ENCODE results near the gene CCDC191. TPM values are rescaled to one million over a fixed set of nuclear protein-coding genes. Genes with fewer than 3 reads are reported as not detected.

The CCDC191 gene, protein sequence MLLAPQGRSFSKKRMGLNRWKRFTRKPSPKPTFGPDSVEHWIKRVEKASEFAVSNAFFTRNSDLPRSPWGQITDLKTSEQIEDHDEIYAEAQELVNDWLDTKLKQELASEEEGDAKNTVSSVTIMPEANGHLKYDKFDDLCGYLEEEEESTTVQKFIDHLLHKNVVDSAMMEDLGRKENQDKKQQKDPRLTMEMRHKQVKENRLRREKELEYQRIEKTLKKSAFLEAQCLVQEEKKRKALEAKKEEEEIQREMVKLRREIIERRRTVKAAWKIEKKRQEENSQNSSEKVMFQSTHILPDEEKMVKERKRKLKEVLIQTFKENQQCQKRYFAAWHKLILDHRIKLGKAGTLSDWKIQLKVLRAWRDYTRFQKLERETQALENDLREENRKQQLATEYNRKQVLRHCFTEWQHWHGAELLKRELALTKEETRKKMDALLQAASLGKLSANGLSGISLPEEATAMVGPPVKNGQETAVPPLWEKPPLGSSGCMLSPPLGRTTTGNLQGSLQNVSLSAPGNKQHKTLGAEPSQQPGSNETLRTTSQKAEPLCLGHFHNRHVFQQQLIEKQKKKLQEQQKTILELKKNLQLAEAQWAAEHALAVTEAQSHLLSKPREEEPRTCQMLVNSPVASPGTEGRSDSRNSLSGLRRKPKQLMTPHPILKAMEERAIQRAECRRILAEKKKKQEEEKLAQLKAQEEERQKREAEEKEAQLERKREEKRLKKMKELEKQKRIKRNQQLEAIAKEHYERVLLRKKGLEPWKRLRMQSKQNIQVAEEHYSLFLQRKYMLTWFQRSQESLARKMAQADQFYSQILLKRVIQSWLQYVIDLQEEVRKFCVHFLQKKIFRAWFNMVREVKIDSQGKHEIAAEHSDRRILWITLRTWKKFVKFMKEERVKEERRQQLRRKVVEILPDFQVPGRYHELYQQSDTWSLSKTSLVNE
- total RNA-seq = 8.6 TPM

DNA sequence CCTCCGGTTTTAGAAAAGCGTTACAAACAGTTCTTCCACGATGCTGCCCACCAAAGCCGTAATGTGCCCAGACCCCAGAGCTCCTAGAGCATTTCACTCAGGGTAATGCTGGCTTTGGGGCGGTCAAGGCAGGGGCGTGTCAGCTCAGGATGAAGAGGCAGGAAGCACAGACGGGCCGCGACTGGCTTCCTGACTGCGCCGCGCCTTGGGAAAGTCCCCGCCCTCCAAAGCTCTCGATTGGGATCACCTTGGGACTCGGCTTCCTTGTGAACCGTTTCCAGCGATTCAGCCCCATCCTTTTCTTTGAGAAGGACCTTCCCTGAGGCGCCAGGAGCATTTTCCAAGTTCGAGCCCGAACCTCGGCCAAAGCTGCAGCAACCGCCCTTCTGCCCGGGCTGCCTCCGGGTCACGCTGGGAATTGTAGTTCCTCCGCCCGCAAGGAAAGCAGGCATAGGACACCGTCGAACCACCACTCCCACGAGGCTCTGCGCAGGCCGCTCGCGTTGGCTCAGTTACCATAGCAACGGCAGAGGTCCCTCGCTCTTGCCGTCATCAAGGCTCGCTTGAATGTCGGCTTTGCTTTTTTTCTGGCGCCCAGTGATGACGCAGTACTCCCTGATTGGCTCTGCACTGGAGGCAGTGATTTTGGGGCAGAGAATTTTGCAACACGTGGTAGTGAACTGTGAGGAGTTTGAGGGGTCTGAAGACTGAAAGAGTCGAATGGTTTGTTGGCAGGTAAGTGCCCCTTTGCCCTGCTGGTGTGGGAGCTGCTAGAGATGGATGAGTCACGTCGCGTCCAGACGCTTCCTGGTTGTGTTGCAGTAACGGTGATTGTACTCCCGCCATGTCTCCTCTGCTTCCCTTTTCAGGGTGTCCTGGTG is at the start of gene CCDC191, which contains the start of gene QTRT2:
Gene CCDC191, minus strand, starts transcription at position 397 of the 881 bp plus-strand sequence. Its CDS starts 60 bp downstream, at position 337.
Gene QTRT2, plus strand, starts transcription at position 608 of the 881 bp plus-strand sequence. CDS start 8,521 bp downstream, outside the sequence.
- H3K27me3 ChIP-seq = no peaks in the 10 kb centered on the region
- H3K36me3 ChIP-seq = no peaks in the 10 kb centered on the region
- intact Hi-C loops (cut with DNase I) = no loop called here
- peak within 1 kb of the TSS; percentile 78 for H3K27ac ChIP-seq
- no peaks in the 10 kb centered on the region for H3K9me3 ChIP-seq
- peaks cover 35% of the 10 kb centered on the region for H3K4me1 ChIP-seq
- H3K4me3 ChIP-seq = peak within 1 kb of the TSS; percentile 62 to 65
- no peak for TF ChIP-seq POLR2A (IDR thresholded peaks at IDR 0.05)
- TF ChIP-seq, protein P1, sequence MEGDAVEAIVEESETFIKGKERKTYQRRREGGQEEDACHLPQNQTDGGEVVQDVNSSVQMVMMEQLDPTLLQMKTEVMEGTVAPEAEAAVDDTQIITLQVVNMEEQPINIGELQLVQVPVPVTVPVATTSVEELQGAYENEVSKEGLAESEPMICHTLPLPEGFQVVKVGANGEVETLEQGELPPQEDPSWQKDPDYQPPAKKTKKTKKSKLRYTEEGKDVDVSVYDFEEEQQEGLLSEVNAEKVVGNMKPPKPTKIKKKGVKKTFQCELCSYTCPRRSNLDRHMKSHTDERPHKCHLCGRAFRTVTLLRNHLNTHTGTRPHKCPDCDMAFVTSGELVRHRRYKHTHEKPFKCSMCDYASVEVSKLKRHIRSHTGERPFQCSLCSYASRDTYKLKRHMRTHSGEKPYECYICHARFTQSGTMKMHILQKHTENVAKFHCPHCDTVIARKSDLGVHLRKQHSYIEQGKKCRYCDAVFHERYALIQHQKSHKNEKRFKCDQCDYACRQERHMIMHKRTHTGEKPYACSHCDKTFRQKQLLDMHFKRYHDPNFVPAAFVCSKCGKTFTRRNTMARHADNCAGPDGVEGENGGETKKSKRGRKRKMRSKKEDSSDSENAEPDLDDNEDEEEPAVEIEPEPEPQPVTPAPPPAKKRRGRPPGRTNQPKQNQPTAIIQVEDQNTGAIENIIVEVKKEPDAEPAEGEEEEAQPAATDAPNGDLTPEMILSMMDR (IDR thresholded peaks at IDR 0.05) = no peak
- TF ChIP-seq POLR2AphosphoS5 (IDR thresholded peaks at IDR 0.05; ENCODE audit: insufficient read depth in 1 of 2, low read depth in 1 of 2) = peak; percentile 83 to 99
- peak; percentile 99 to 100 for DNase-seq (ENCODE audit: extremely low spot score in 2 of 2)

DNA sequence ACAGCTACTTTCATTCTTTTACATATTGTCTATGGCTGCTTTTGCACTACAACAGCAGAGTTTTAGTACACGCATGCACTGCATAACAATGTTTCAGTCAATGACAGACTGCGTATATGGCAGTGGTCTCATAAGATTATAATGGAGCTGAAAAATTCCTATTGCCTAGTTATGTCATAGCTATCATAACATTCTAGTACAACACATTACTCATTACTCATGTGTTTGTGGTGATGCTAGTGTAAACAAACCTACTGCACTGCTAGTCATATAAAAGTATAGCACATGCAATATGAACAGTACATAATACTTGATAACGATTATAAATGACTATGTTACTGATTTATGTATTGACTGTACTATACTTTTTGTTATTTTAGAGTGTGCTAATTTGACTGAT is 48.1 kb upstream of the CCDC191 start:
- no peaks in the 10 kb centered on the region for H3K27me3 ChIP-seq
- H3K4me1 ChIP-seq = no peaks in the 10 kb centered on the region
- no peaks in the 10 kb centered on the region for H3K36me3 ChIP-seq
- no peak overlapping the region for H3K4me3 ChIP-seq
- no peaks in the 10 kb centered on the region for H3K9me3 ChIP-seq
- no peak for DNase-seq (ENCODE audit: extremely low spot score in 2 of 2)
- H3K27ac ChIP-seq = no peak overlapping the region
- intact Hi-C loops (cut with DNase I) = no loop called here
- TF ChIP-seq, protein P1 (IDR thresholded peaks at IDR 0.05) = no peak
- no peak for TF ChIP-seq POLR2A (IDR thresholded peaks at IDR 0.05)

DNA sequence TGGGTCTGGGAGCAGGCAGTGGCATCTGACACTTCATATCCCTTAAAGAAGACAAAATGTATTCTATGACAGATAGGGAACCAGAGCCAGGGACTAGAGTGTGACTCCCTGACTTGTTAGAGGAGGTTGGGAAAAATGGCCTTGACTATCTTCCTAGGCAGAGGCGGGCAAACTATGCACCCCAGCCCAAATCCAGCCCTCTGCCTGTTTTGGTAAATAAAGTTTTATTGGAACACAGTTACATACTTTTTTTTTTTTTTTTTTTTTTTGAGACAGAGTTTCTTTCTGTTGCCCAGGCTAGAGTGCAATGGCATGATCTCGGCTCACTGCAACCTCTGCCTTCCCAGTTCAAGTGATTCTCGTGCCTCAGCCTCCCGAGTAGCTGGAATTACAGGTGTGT is 47.5 kb upstream of the CCDC191 start:
- H3K4me3 ChIP-seq = no peak overlapping the region
- TF ChIP-seq, protein P1 (IDR thresholded peaks at IDR 0.05) = no peak
- no peak for TF ChIP-seq POLR2AphosphoS5 (IDR thresholded peaks at IDR 0.05; ENCODE audit: insufficient read depth in 1 of 2, low read depth in 1 of 2)
- no peaks in the 10 kb centered on the region for H3K36me3 ChIP-seq
- no peak overlapping the region for H3K27ac ChIP-seq
- no peaks in the 10 kb centered on the region for H3K9me3 ChIP-seq
- H3K4me1 ChIP-seq = no peaks in the 10 kb centered on the region
- intact Hi-C loops (cut with DNase I) = no loop called here
- no peaks in the 10 kb centered on the region for H3K27me3 ChIP-seq
- no peak for DNase-seq (ENCODE audit: extremely low spot score in 2 of 2)

DNA sequence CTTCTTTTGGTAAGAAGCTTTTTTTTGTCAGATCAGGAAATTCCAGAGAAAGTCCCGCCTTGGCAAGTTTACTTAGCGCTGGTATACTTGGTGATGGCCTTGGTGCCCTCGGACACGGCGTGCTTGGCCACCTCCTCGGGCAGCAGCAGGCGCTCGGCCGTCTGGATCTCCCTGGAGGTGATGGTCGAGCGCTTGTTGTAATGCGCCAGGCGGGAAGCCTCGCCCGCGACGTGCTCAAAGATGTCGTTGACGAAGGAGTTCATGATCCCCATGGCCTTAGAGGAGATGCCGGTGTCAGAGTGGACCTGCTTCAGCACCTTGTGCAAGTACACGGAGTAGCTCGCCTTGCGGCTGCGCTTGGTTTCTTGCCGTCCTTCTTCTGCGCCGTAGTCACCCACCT is 46.9 kb upstream of the CCDC191 start:
- Histone ChIP-seq H3K27ac (no peak overlapping the region), H3K4me3 (no peak overlapping the region), H3K36me3 (no peaks in the 10 kb centered on the region), H3K9me3 (no peaks in the 10 kb centered on the region), H3K4me1 (no peaks in the 10 kb centered on the region), H3K27me3 (no peaks in the 10 kb centered on the region)
- intact Hi-C loops (cut with DNase I) = no loop called here
- no peak for DNase-seq (ENCODE audit: extremely low spot score in 2 of 2)
- TF ChIP-seq POLR2A (IDR thresholded peaks at IDR 0.05) (no peak), POLR2AphosphoS5 (IDR thresholded peaks at IDR 0.05; ENCODE audit: insufficient read depth in 1 of 2, low read depth in 1 of 2) (no peak)
- TF ChIP-seq, protein P1 (IDR thresholded peaks at IDR 0.05) = no peak
